Endodermal cell (in vitro differentiated cells): ENCODE results near the gene FAM153A. TPM values are rescaled to one million over a fixed set of nuclear protein-coding genes. Genes with fewer than 3 reads are reported as not detected.
A peak's percentile ranks its signal among the peaks of the same experiment; 100 is the strongest.
"Not testable (repeated sequence)": the region's sequence is repeated elsewhere in the genome, so short reads cannot be mapped to it uniquely, and the experiment has no call there.

Experiments used
- DNase-seq: peaks from one replicate; pipeline ENCODE4 v3.0.0-alpha.2; 2017
- H3K27ac ChIP-seq: 2 replicates; pipeline ENCODE4 v1.5.1; 2013; ENCODE audit warnings: mild to moderate bottlenecking, low read depth, low read length, moderate library complexity
- H3K27me3 ChIP-seq: 2 replicates; pipeline ENCODE4 v1.6.1; 2013; ENCODE audit warnings: mild to moderate bottlenecking, low read length, moderate library complexity; ENCODE audit not compliant: insufficient read depth, control insufficient read depth, poor library complexity, severe bottlenecking
- H3K36me3 ChIP-seq: 2 replicates; pipeline ENCODE4 v1.7.0; 2013; ENCODE audit warnings: mild to moderate bottlenecking, low read length, moderate library complexity; ENCODE audit not compliant: control insufficient read depth, insufficient read depth
- H3K4me1 ChIP-seq: one replicate; pipeline ENCODE4 v1.7.0; 2013; ENCODE audit warnings: low read length; ENCODE audit not compliant: control insufficient read depth, insufficient read depth
- H3K4me3 ChIP-seq: 2 replicates; pipeline ENCODE4 v1.5.1; 2013; ENCODE audit warnings: mild to moderate bottlenecking, low read length, moderate library complexity
- H3K9ac ChIP-seq: 2 replicates; pipeline ENCODE4 v1.6.1; 2013; ENCODE audit warnings: mild to moderate bottlenecking, low read length, moderate library complexity; ENCODE audit not compliant: poor library complexity, severe bottlenecking; ENCODE audit errors: extremely low read depth
- H3K9me3 ChIP-seq: 2 replicates; pipeline ENCODE4 v1.6.1; 2013; ENCODE audit warnings: mild to moderate bottlenecking, low read length, moderate library complexity; ENCODE audit not compliant: control insufficient read depth
- H3K27ac Mint-ChIP-seq: 2 replicates; pipeline ENCODE4 v1.8.0; 2020; ENCODE audit warnings: mixed read lengths
- H3K27me3 Mint-ChIP-seq: 2 replicates; pipeline ENCODE4 v1.8.0; 2021; ENCODE audit warnings: mild to moderate bottlenecking, mixed read lengths; ENCODE audit not compliant: insufficient read depth
- H3K36me3 Mint-ChIP-seq: 2 replicates; pipeline ENCODE4 v1.8.0; 2020; ENCODE audit warnings: low read depth, mixed read lengths
- H3K4me1 Mint-ChIP-seq: 2 replicates; pipeline ENCODE4 v1.8.0; 2020; ENCODE audit warnings: mixed read lengths
- H3K4me3 Mint-ChIP-seq: 2 replicates; pipeline ENCODE4 v1.8.0; 2020; ENCODE audit warnings: mild to moderate bottlenecking, moderate library complexity, mixed read lengths
- H3K9me3 Mint-ChIP-seq: 2 replicates; pipeline ENCODE4 v1.8.0; 2020; ENCODE audit warnings: mild to moderate bottlenecking, mixed read lengths
- CTCF ChIP-seq: fragments of 200-600 bp; sonication (generic); conservative IDR thresholded peaks from 2 replicates; pipeline ENCODE4 v1.5.0; 2021; ENCODE audit warnings: antibody characterized with exemption, mild to moderate bottlenecking
- WGBS, 2 experiments: methylation state at CpG; one replicate each; pipeline versions ENCODE4 v1.1.5 to v1.1.7; 2013; ENCODE audit warnings: missing lambda C conversion rate in 2 of 2, mixed read lengths in 1 of 2; ENCODE audit not compliant: insufficient coverage in 1 of 2, insufficient read length in 1 of 2; 5-methylcytosine and 5-hydroxymethylcytosine counted together
- total RNA-seq, 2 donors: library from RNA; stranded (reverse); fragmentation: NEBNext Ultra II Directional in 1 of 2; extraction: Animal tissue kit (Norgen Biotek cat#: 25700) in 1 of 2; gene quantifications; 2 replicates in 1 of 2; 3 replicates in 1 of 2; pipeline ENCODE4 v1.2.1, GENCODE V29; 2021

The FAM153A gene
- total RNA-seq, 2 donors from 2014 or later, result not detected

GRCh38 chr5:177812160-177812743, 29.6 kb upstream of the FAM153A start:
- not testable (repeated sequence) for H3K36me3 Mint-ChIP-seq, H3K9me3 ChIP-seq, H3K4me3 Mint-ChIP-seq, H3K4me3 ChIP-seq, H3K4me1 Mint-ChIP-seq, H3K9me3 Mint-ChIP-seq, H3K4me1 ChIP-seq, H3K27me3 Mint-ChIP-seq, H3K27ac ChIP-seq, H3K27ac Mint-ChIP-seq, H3K36me3 ChIP-seq, H3K27me3 ChIP-seq, DNase-seq, H3K9ac ChIP-seq
- WGBS, 2 experiments, result no CpG with 5 or more reads among the region's 6 CpGs

GRCh38 chr5:177809209-177809913, 26.7 kb upstream of the FAM153A start:
- not testable (repeated sequence) for H3K36me3 ChIP-seq, H3K27me3 ChIP-seq, H3K36me3 Mint-ChIP-seq, H3K27ac Mint-ChIP-seq, H3K9me3 Mint-ChIP-seq, H3K9ac ChIP-seq, H3K27ac ChIP-seq, H3K9me3 ChIP-seq, H3K4me1 Mint-ChIP-seq, H3K4me3 ChIP-seq, H3K4me1 ChIP-seq, DNase-seq, H3K4me3 Mint-ChIP-seq, H3K27me3 Mint-ChIP-seq
- TF ChIP-seq CTCF, result peak; percentile 24
- WGBS, 2 experiments, result no CpG with 5 or more reads among the region's 11 CpGs

GRCh38 chr5:177808420-177808819, 25.7 kb upstream of the FAM153A start:
- not testable (repeated sequence) for H3K9me3 Mint-ChIP-seq, H3K4me1 Mint-ChIP-seq, H3K4me3 ChIP-seq, H3K27ac Mint-ChIP-seq, H3K9ac ChIP-seq, H3K4me3 Mint-ChIP-seq, H3K36me3 ChIP-seq, H3K27me3 Mint-ChIP-seq, H3K36me3 Mint-ChIP-seq, DNase-seq, H3K4me1 ChIP-seq, H3K27ac ChIP-seq, H3K27me3 ChIP-seq, H3K9me3 ChIP-seq
- no CpG with 5 or more reads among the region's 12 CpGs for WGBS, 2 experiments

GRCh38 chr5:177807265-177807664, 24.6 kb upstream of the FAM153A start:
- not testable (repeated sequence) for H3K4me3 Mint-ChIP-seq, H3K4me1 Mint-ChIP-seq, H3K27ac ChIP-seq, H3K36me3 ChIP-seq, H3K9me3 ChIP-seq, H3K36me3 Mint-ChIP-seq, H3K4me1 ChIP-seq, H3K9me3 Mint-ChIP-seq, H3K4me3 ChIP-seq, H3K27me3 Mint-ChIP-seq, DNase-seq, H3K27me3 ChIP-seq, H3K9ac ChIP-seq, H3K27ac Mint-ChIP-seq
- WGBS, 2 experiments, result no CpG with 5 or more reads among the region's 18 CpGs

GRCh38 chr5:177801427-177801826, 18.7 kb upstream of the FAM153A start:
- H3K9me3 ChIP-seq, H3K27ac Mint-ChIP-seq, H3K4me1 Mint-ChIP-seq, H3K9me3 Mint-ChIP-seq, H3K36me3 Mint-ChIP-seq, H3K4me3 ChIP-seq, H3K36me3 ChIP-seq, H3K27me3 ChIP-seq, H3K27ac ChIP-seq, DNase-seq, H3K27me3 Mint-ChIP-seq, H3K4me3 Mint-ChIP-seq, H3K4me1 ChIP-seq, H3K9ac ChIP-seq: not testable (repeated sequence)
- WGBS, 2 experiments, result no CpG with 5 or more reads among the region's 5 CpGs
